ENCODE measurements around the gene SLC12A1. TPM values are rescaled to one million over a fixed set of nuclear protein-coding genes. Genes with fewer than 3 reads are reported as not detected.
A peak's percentile ranks its signal among the peaks of the same experiment; 100 is the strongest.

SLC12A1 gene
- polyA plus RNA-seq, 6 donors from 2014 or later: not detected

GRCh38 chr15:48253172-48253571, 47.1 kb downstream of the SLC12A1 start:
- Mint-ChIP-seq H3K9me3 (peaks cover 0 to 5% (median 0%) of the 10 kb centered on the region in 7 donors), H3K27me3 (peaks cover 10 to 29% (median 29%) of the 10 kb centered on the region in 3 donors), H3K4me1 (peaks cover 0 to 5% (median 0%) of the 10 kb centered on the region in 3 donors), H3K4me3 (no peak overlapping the region), H3K27ac (no peak overlapping the region), H3K36me3 (no peaks in the 10 kb centered on the region)
- no peak for DNase-seq
- ATAC-seq (ENCODE audit: low read depth in 2 of 2): no peak

- no peaks in the 10 kb centered on the region for H3K9me3 Mint-ChIP-seq
- no peak overlapping the region for H3K4me3 Mint-ChIP-seq
- H3K27ac Mint-ChIP-seq: no peak overlapping the region
- DNase-seq: no peak
- H3K4me1 Mint-ChIP-seq: no peaks in the 10 kb centered on the region
- no peak for ATAC-seq (ENCODE audit: low read depth in 2 of 2)
- H3K36me3 Mint-ChIP-seq: no peaks in the 10 kb centered on the region
- H3K27me3 Mint-ChIP-seq: peaks cover 0 to 6% (median 4%) of the 10 kb centered on the region in 3 donors
These were observed 59.0 kb downstream of the SLC12A1 start for GRCh38 chr15:48265135-48265534.

DNA sequence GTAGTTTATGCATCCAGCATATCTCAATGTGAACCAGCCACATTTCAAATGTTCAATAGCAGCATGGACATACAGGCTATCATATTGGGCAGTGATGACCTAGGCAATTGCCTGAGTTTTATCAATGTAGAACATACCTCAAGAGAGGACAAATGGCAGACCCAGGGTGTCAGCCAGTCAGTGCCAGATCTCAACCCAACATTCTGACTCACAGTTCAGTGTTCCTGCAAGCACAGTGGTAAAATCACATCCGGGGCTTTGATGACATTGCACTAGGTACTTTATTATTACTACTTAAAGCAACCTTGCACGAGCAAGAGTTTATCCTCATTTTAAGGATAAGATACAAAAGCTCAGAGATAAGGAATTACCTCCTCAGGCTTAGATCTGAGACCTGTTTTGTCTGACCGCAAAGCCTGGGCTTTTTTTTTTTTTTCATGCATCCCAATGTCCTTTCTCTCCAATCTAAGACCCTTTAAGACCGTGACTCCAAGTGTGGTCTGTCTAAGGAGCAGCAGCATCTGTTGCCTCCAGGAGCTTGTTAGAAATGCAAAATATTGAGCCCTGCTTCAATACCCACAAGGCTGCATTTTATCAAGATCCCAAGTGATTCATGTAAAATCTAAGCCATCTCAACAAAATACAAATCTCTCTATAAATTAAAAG, 60.1 kb downstream of the SLC12A1 start:
- H3K27me3 Mint-ChIP-seq: peaks cover 0 to 6% (median 4%) of the 10 kb centered on the region in 3 donors
- H3K4me1 Mint-ChIP-seq: no peaks in the 10 kb centered on the region
- ATAC-seq (ENCODE audit: low read depth in 2 of 2): no peak
- no peak overlapping the region for H3K4me3 Mint-ChIP-seq
- H3K9me3 Mint-ChIP-seq: no peaks in the 10 kb centered on the region
- no peaks in the 10 kb centered on the region for H3K36me3 Mint-ChIP-seq
- no peak for DNase-seq
- no peak overlapping the region for H3K27ac Mint-ChIP-seq

DNA sequence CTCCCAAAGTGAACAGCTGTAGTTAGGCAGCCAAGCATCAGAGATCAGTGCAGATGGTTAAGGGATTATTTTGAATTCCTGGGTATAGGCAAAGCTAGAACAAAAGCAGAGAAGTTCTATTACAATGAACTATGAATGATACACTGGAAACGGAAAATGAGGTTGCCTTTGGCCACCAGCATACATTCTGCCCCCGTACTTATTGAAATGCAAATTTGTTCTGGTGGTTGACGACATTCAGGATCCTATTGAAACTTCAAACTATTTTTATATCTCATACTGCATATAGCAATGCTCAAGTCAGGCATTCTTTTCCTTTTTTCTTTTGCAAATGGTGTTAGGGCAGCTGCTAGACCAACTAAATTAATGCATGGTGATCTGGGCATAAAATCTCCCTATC, 61.7 kb downstream of the SLC12A1 start:
- ATAC-seq (ENCODE audit: low read depth in 2 of 2): no peak
- Mint-ChIP-seq H3K4me1 (no peaks in the 10 kb centered on the region), H3K36me3 (no peaks in the 10 kb centered on the region)

GRCh38 chr15:48273049-48273448, 66.9 kb downstream of the SLC12A1 start:
- Mint-ChIP-seq H3K27ac (no peak overlapping the region), H3K36me3 (no peaks in the 10 kb centered on the region), H3K4me3 (no peak overlapping the region), H3K4me1 (no peaks in the 10 kb centered on the region), H3K9me3 (no peaks in the 10 kb centered on the region), H3K27me3 (peaks cover 0 to 6% (median 4%) of the 10 kb centered on the region in 3 donors)
- ATAC-seq (ENCODE audit: low read depth in 2 of 2) (no peak), DNase-seq (no peak)

More for the DNA sequence above, 61.7 kb downstream of the SLC12A1 start:
- Mint-ChIP-seq H3K27ac (no peak overlapping the region), H3K27me3 (peaks cover 0 to 6% (median 4%) of the 10 kb centered on the region in 3 donors), H3K4me3 (no peak overlapping the region), H3K9me3 (no peaks in the 10 kb centered on the region)
- no peak for DNase-seq

GRCh38 chr15:48278666-48279065, 72.6 kb downstream of the SLC12A1 start:
- Mint-ChIP-seq H3K36me3 (no peaks in the 10 kb centered on the region), H3K27me3 (no peaks in the 10 kb centered on the region), H3K9me3 (no peaks in the 10 kb centered on the region), H3K4me3 (no peak overlapping the region), H3K4me1 (no peaks in the 10 kb centered on the region), H3K27ac (no peak overlapping the region)
- no peak for ATAC-seq (ENCODE audit: low read depth in 2 of 2)
- no peak for DNase-seq

DNA sequence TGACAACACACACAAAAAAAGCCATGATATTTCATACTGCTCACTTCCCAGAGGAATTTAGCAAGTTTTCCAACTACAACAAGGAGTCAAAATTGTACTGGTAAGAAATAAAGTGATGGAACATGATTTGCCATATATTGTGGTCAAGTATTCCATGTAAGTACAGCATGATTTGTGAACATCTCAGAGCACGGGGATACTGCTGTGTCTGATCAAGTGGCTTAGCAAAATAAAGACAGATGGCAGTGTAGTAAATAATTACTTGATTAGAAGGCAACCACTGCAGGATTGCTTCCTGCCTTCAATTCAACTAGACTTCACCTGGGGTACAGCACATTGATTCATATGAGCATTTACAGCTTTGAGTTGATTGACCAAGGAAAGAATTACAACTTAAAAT, 73.5 kb downstream of the SLC12A1 start:
- Mint-ChIP-seq H3K36me3 (no peaks in the 10 kb centered on the region), H3K4me1 (no peaks in the 10 kb centered on the region), H3K9me3 (no peaks in the 10 kb centered on the region), H3K27ac (no peak overlapping the region), H3K4me3 (no peak overlapping the region), H3K27me3 (peaks cover 0 to 2% (median 0%) of the 10 kb centered on the region in 3 donors)
- ATAC-seq (ENCODE audit: low read depth in 2 of 2): no peak
- no peak for DNase-seq

- ATAC-seq (ENCODE audit: low read depth in 2 of 2) (no peak), DNase-seq (no peak)
- H3K4me3 Mint-ChIP-seq: no peak overlapping the region
- H3K27me3 Mint-ChIP-seq: peaks cover 0 to 8% (median 0%) of the 10 kb centered on the region in 3 donors
- H3K36me3 Mint-ChIP-seq: no peaks in the 10 kb centered on the region
- H3K9me3 Mint-ChIP-seq: no peaks in the 10 kb centered on the region
- peaks cover 0 to 4% (median 4%) of the 10 kb centered on the region in 3 donors for H3K4me1 Mint-ChIP-seq
- H3K27ac Mint-ChIP-seq: no peak overlapping the region
These were observed 75.6 kb downstream of the SLC12A1 start for GRCh38 chr15:48281674-48282073.

DNA sequence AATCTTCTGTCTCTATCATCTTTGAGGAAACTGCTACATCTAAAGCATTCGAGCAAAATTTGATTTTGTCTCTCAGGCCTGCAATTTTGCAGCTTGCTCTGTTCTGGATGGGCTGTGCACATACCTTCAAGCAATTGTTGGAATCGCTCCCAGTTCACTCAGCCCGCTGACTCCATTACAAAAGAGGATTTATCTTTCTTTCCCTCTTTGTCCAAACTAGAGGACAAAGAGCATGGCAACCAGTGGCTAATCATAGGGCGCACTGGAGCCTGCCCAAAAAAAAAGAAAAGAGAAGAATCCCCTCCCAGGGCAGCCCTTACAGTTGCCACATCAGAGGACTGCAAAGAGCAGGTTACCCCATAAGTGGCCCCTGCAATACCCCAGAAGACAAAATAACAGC, 76.1 kb downstream of the SLC12A1 start:
- peaks cover 0 to 8% (median 0%) of the 10 kb centered on the region in 3 donors for H3K27me3 Mint-ChIP-seq
- H3K27ac Mint-ChIP-seq: no peak overlapping the region
- no peaks in the 10 kb centered on the region for H3K9me3 Mint-ChIP-seq
- H3K4me1 Mint-ChIP-seq: peaks cover 0 to 4% (median 4%) of the 10 kb centered on the region in 3 donors
- DNase-seq (no peak), ATAC-seq (ENCODE audit: low read depth in 2 of 2) (no peak)
- H3K36me3 Mint-ChIP-seq: no peaks in the 10 kb centered on the region
- no peak overlapping the region for H3K4me3 Mint-ChIP-seq

GRCh38 chr15:48283396-48284145, 77.5 kb downstream of the SLC12A1 start:
- ATAC-seq (ENCODE audit: low read depth in 2 of 2) (no peak), DNase-seq (no peak)
- no peaks in the 10 kb centered on the region for H3K9me3 Mint-ChIP-seq
- no peak overlapping the region for H3K27ac Mint-ChIP-seq
- H3K27me3 Mint-ChIP-seq: peaks cover 0 to 8% (median 0%) of the 10 kb centered on the region in 3 donors
- H3K36me3 Mint-ChIP-seq: no peaks in the 10 kb centered on the region
- peaks cover 0 to 4% (median 4%) of the 10 kb centered on the region in 3 donors for H3K4me1 Mint-ChIP-seq
- no peak overlapping the region for H3K4me3 Mint-ChIP-seq

DNA sequence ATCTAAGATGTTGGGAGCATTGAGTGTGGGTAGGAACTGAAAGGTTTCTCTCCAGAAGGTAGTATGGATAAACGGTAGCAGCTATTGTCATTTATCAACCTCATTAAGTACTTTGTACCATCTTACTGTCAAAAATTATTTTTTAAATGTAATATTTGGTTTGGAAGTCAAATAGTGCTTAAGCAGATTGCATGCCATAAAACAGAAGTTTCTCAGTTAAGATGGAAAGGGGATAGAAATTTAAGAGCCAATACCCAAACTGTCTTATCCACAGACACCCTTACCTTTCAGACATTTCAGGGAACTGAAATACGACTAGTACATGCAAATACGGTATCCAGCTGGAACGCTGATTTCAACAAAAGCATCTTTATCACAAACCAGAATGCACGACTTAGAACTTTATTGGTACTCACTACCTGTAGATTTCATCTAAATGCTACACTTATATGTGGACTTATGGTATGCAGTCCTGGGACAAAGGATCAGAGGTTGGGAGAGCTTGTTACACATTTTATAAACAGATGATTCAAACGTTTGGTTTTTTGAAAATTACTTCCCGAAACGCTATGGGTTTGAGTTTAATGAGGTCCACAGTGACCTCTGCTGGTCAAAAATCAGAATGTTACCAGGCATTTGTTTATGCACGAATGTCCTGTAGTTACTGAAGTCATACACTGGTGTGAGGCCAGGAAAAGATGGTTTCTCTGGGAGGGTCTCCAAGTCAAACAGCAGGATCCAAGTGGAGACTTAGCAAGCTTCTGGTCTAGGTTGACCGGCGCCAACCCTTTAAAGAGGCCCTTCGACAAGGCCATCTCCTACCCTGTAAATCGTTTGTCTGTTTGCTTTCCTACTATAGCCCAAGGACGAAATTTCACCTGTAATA, 79.5 kb downstream of the SLC12A1 start:
- Mint-ChIP-seq H3K36me3 (no peaks in the 10 kb centered on the region), H3K9me3 (no peaks in the 10 kb centered on the region), H3K27me3 (peaks cover 0 to 8% (median 0%) of the 10 kb centered on the region in 3 donors), H3K27ac (no peak overlapping the region), H3K4me3 (peak overlapping the region in 2 of 8 donors; percentile 9 to 59), H3K4me1 (peaks cover 0 to 4% (median 4%) of the 10 kb centered on the region in 3 donors)
- ATAC-seq (ENCODE audit: low read depth in 2 of 2) (peak; percentile 35 to 52), DNase-seq (peak; percentile 33)

- no peaks in the 10 kb centered on the region for H3K9me3 Mint-ChIP-seq
- DNase-seq (no peak), ATAC-seq (ENCODE audit: low read depth in 2 of 2) (no peak)
- H3K4me1 Mint-ChIP-seq: peaks cover 0 to 4% (median 4%) of the 10 kb centered on the region in 3 donors
- no peaks in the 10 kb centered on the region for H3K36me3 Mint-ChIP-seq
- peaks cover 0 to 5% (median 0%) of the 10 kb centered on the region in 3 donors for H3K27me3 Mint-ChIP-seq
- no peak overlapping the region for H3K4me3 Mint-ChIP-seq
- H3K27ac Mint-ChIP-seq: no peak overlapping the region
These were observed 83.5 kb downstream of the SLC12A1 start for GRCh38 chr15:48289628-48290027.

GRCh38 chr15:48292458-48292857, 86.4 kb downstream of the SLC12A1 start:
- DNase-seq (no peak), ATAC-seq (ENCODE audit: low read depth in 2 of 2) (no peak)
- H3K27me3 Mint-ChIP-seq: no peaks in the 10 kb centered on the region
- H3K4me3 Mint-ChIP-seq: no peak overlapping the region
- no peaks in the 10 kb centered on the region for H3K36me3 Mint-ChIP-seq
- no peaks in the 10 kb centered on the region for H3K9me3 Mint-ChIP-seq
- H3K27ac Mint-ChIP-seq: no peak overlapping the region
- no peaks in the 10 kb centered on the region for H3K4me1 Mint-ChIP-seq

Measured in naive B cell (primary cell).